Thyroid gland (tissue), 4 donors: ENCODE results near the gene ARFGAP2. TPM values are rescaled to one million over a fixed set of nuclear protein-coding genes. Genes with fewer than 3 reads are reported as not detected.

Source experiments
- DNase-seq, 2 donors: peaks; one replicate each; pipeline ENCODE4 v3.0.0-alpha.2; 2019
- H3K27ac ChIP-seq, 3 donors: fragments of 200-600 bp; sonication (generic); 1 replicate in 2 of 3; 2 replicates in 1 of 3; pipeline ENCODE4 v1.5.1; 2016 to 2019; ENCODE audit warnings: mild to moderate bottlenecking in 1 of 3, moderate library complexity in 1 of 3
- H3K27me3 ChIP-seq: fragments of 200-600 bp; sonication (generic); one replicate; pipeline ENCODE4 v1.5.1; 2019
- H3K36me3 ChIP-seq, 2 donors: fragments of 200-600 bp; sonication (generic); one replicate each; pipeline ENCODE4 v1.5.1; 2016 to 2019
- H3K4me1 ChIP-seq, 2 donors: fragments of 200-600 bp; sonication (generic); one replicate each; pipeline ENCODE4 v1.5.1; 2017 to 2019
- H3K4me3 ChIP-seq, 3 donors: fragments of 200-600 bp; sonication (generic); replicated peaks in 1 of 3; 1 replicate in 2 of 3; 2 replicates in 1 of 3; pipeline ENCODE4 v1.5.1; 2016; ENCODE audit warnings: mild to moderate bottlenecking in 1 of 3
- H3K9me3 ChIP-seq: fragments of 200-600 bp; sonication (generic); one replicate; pipeline ENCODE4 v1.5.1; 2017
- CTCF ChIP-seq, 6 experiments: fragments of 200-600 bp in 3 of 6; fragments of 450-650 bp in 3 of 6; sonication (generic) in 3 of 6; IDR thresholded peaks; one replicate each; pipeline ENCODE4 v1.5.1; 2016 to 2019; ENCODE audit warnings: antibody characterized with exemption in 6 of 6, mild to moderate bottlenecking in 2 of 6, inconsistent platforms in 1 of 6, moderate library complexity in 1 of 6
- POLR2A ChIP-seq, 2 donors: fragments of 450-650 bp; IDR thresholded peaks; one replicate each; pipeline ENCODE4 v1.6.1; 2017; ENCODE audit warnings: antibody characterized with exemption in 2 of 2, mild to moderate bottlenecking in 2 of 2, moderate library complexity in 1 of 2
- WGBS, 2 donors: methylation state at CpG; one replicate each; pipeline ENCODE4 v1.1.5; 2017; 5-methylcytosine and 5-hydroxymethylcytosine counted together
- intact Hi-C: fragments of 100-400 bp; cut with DNase I; formaldehyde crosslinking; loops from one replicate; pipeline ENCODE4 v1.15.1; 2023
- total RNA-seq, 4 donors: library from RNA; depleted of rRNA; stranded (reverse); fragments of >200 nt; gene quantifications; one replicate each; pipeline ENCODE4 v1.2.3, GENCODE V29; 2016

ARFGAP2 gene
- total RNA-seq, 4 donors from 2014 or later: 145 to 194 (median 160) TPM

GRCh38 chr11:47187723-47188122 lies 11.0 kb upstream of the ARFGAP2 start:
- 31 to 55% methylated on average over 5 of the region's 5 CpGs for WGBS, 2 donors
- H3K27ac ChIP-seq: peak overlapping the region; percentile 84 to 96 (median 94)
- TF ChIP-seq POLR2A (IDR thresholded peaks at IDR 0.05) (no peak), CTCF (IDR thresholded peaks at IDR 0.05) (no peak)
- H3K36me3 ChIP-seq: no peaks in the 10 kb centered on the region
- intact Hi-C loops: no loop called here
- H3K27me3 ChIP-seq: no peaks in the 10 kb centered on the region
- H3K4me1 ChIP-seq: peaks cover 27 to 38% of the 10 kb centered on the region in 2 donors
- no peak overlapping the region for H3K4me3 ChIP-seq
- no peak for DNase-seq
- H3K9me3 ChIP-seq: no peaks in the 10 kb centered on the region

GRCh38 chr11:47186700-47187695 lies 10.3 kb upstream of the ARFGAP2 start:
- Histone ChIP-seq H3K36me3 (no peaks in the 10 kb centered on the region), H3K4me3 (peak overlapping the region in 1 of 3 donors; percentile 91), H3K27ac (peak overlapping the region; percentile 84 to 96 (median 94)), H3K4me1 (peaks cover 27 to 38% of the 10 kb centered on the region in 2 donors), H3K9me3 (no peaks in the 10 kb centered on the region), H3K27me3 (no peaks in the 10 kb centered on the region)
- intact Hi-C loops: no loop called here
- 2% methylated on average over 40 to 41 of the region's 63 CpGs for WGBS, 2 donors
- TF ChIP-seq POLR2A (IDR thresholded peaks at IDR 0.05) (peak in 1 of 2 donors; percentile 74), CTCF (IDR thresholded peaks at IDR 0.05) (no peak)
- DNase-seq: peak; percentile 90 to 94

DNA sequence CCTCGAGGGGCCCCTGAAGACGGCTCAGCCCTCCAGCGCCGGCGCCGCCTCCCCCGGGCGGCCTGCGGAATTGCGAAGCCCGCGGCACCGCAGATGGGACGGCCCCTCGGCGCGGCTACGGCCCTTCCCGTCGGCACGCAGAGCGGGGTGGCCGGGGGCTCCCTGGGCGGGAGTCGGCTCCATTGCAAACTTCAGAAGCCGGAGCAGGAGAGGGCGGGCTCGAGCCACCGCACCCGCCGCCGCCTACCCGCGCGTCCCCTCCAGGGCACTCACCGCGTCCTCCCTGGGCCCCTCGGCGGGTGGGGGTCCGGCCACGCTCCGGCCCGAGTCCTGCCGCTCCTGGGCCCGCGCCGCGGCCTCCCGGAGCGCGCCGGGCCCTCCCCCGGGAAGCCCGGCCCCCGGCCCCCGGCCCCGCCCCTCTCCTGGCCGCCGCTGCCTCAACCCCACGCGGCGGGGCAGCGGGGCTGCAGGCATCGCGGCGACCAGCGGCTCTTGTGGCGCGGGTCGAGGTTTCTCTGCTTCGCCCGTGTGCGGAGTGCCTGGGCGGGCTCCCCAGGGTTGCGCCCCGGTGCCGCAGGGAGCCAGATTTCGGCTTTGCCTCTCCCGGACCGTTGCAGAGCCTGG lies 9.5 kb upstream of the ARFGAP2 start, which contains the start of gene PACSIN3:
PACSIN3 (minus strand) TSS at position 359 of the 624 bp plus-strand sequence. CDS start 3,707 bp downstream, outside the sequence.
- intact Hi-C loops: no loop called here
- H3K27ac ChIP-seq: peak within 1 kb of the TSS; percentile 84 to 96 (median 94)
- H3K36me3 ChIP-seq: no peaks in the 10 kb centered on the region
- H3K27me3 ChIP-seq: no peaks in the 10 kb centered on the region
- TF ChIP-seq CTCF (IDR thresholded peaks at IDR 0.05) (peak in 3 of 6 experiments; percentile 24 to 34 (median 25)), POLR2A (IDR thresholded peaks at IDR 0.05) (peak; percentile 33 to 55)
- peak; percentile 64 to 72 for DNase-seq
- peak within 1 kb of the TSS; percentile 50 to 91 (median 87) for H3K4me3 ChIP-seq
- peaks cover 27 to 38% of the 10 kb centered on the region in 2 donors for H3K4me1 ChIP-seq
- WGBS, 2 donors: 4% methylated on average over 5 of the region's 80 CpGs; no CpG with 5 or more reads in 1 of the 2 donors
- H3K9me3 ChIP-seq: no peaks in the 10 kb centered on the region

- Histone ChIP-seq H3K27ac (peak overlapping the region; percentile 79 to 96 (median 84)), H3K36me3 (no peaks in the 10 kb centered on the region), H3K9me3 (no peaks in the 10 kb centered on the region), H3K27me3 (no peaks in the 10 kb centered on the region), H3K4me1 (peaks cover 27 to 38% of the 10 kb centered on the region in 2 donors), H3K4me3 (peak overlapping the region; percentile 50 to 91 (median 87))
- intact Hi-C loops: no loop called here
- TF ChIP-seq CTCF (IDR thresholded peaks at IDR 0.05) (no peak), POLR2A (IDR thresholded peaks at IDR 0.05) (peak; percentile 77 to 81)
- WGBS, 2 donors: 9 to 12% methylated on average over 11 to 30 of the region's 50 CpGs
- peak; percentile 87 for DNase-seq
Measured at GRCh38 chr11:47185305-47186075, 8.8 kb upstream of the ARFGAP2 start.
